Measurements from ENCODE around the gene GALNT4. TPM values are rescaled to one million over a fixed set of nuclear protein-coding genes. Genes with fewer than 3 reads are reported as not detected.

The GALNT4 gene
- total RNA-seq, 4 donors from 2014 or later, result 5.0 to 6.2 (median 5.4) TPM

- intact Hi-C loops (cut with DNase I), result loop anchor here (5.0 to 10.0 kb wide), 3 partner anchors 163 to 1310 kb away; partner anchors contain the start of gene ATP2B1
- DNase-seq (ENCODE audit: extremely low spot score), result peak; percentile 90
- H3K27ac ChIP-seq (replicated peaks in 1 of 4), result no peak overlapping the region
- H3K36me3 ChIP-seq, result peaks cover 0 to 3% (median 0%) of the 10 kb centered on the region in 4 donors
- no peaks in the 10 kb centered on the region for H3K9me3 ChIP-seq
- H3K27me3 ChIP-seq, result no peaks in the 10 kb centered on the region
- WGBS, result 41% methylated on average over 6 of the region's 6 CpGs
- peaks cover 12 to 22% (median 18%) of the 10 kb centered on the region in 4 donors for H3K4me1 ChIP-seq
- no peak overlapping the region for H3K4me3 ChIP-seq
- TF ChIP-seq CTCF (IDR thresholded peaks at IDR 0.05), result no peak
- no peak for TF ChIP-seq EP300 (IDR thresholded peaks at IDR 0.05)
- TF ChIP-seq POLR2A (IDR thresholded peaks at IDR 0.05; ENCODE audit: low read depth), result no peak
- no peak for TF ChIP-seq POLR2AphosphoS5 (IDR thresholded peaks at IDR 0.05)
Measured at GRCh38 chr12:89544681-89545184, 20.1 kb upstream of the GALNT4 start.

GRCh38 chr12:89544022-89544421, 19.4 kb upstream of the GALNT4 start:
- DNase-seq (ENCODE audit: extremely low spot score), result peak; percentile 70
- TF ChIP-seq EP300 (IDR thresholded peaks at IDR 0.05) (no peak), CTCF (IDR thresholded peaks at IDR 0.05) (no peak), POLR2AphosphoS5 (IDR thresholded peaks at IDR 0.05) (no peak), POLR2A (IDR thresholded peaks at IDR 0.05; ENCODE audit: low read depth) (no peak)
- Histone ChIP-seq H3K4me1 (peaks cover 12 to 22% (median 18%) of the 10 kb centered on the region in 4 donors), H3K27me3 (no peaks in the 10 kb centered on the region), H3K36me3 (peaks cover 0 to 3% (median 0%) of the 10 kb centered on the region in 4 donors), H3K27ac (replicated peaks in 1 of 4) (no peak overlapping the region), H3K4me3 (no peak overlapping the region), H3K9me3 (no peaks in the 10 kb centered on the region)
- intact Hi-C loops (cut with DNase I), result loop anchor here (5.0 to 10.0 kb wide), 3 partner anchors 163 to 1311 kb away; partner anchors contain the start of gene ATP2B1
- 100% methylated on average over 1 of the region's 1 CpG for WGBS

- intact Hi-C loops (cut with DNase I), result loop anchor here (5.0 to 10.0 kb wide), 3 partner anchors 164 to 1312 kb away; partner anchors contain the start of gene ATP2B1
- no peak overlapping the region for H3K4me3 ChIP-seq
- 22% methylated on average over 6 of the region's 6 CpGs for WGBS
- H3K27me3 ChIP-seq, result no peaks in the 10 kb centered on the region
- H3K36me3 ChIP-seq, result peaks cover 0 to 3% (median 0%) of the 10 kb centered on the region in 4 donors
- H3K4me1 ChIP-seq, result peaks cover 12 to 22% (median 18%) of the 10 kb centered on the region in 4 donors
- DNase-seq (ENCODE audit: extremely low spot score), result peak; percentile 91
- H3K9me3 ChIP-seq, result no peaks in the 10 kb centered on the region
- no peak overlapping the region for H3K27ac ChIP-seq (replicated peaks in 1 of 4)
- TF ChIP-seq POLR2A (IDR thresholded peaks at IDR 0.05; ENCODE audit: low read depth) (no peak), EP300 (IDR thresholded peaks at IDR 0.05) (no peak), CTCF (IDR thresholded peaks at IDR 0.05) (peak; percentile 77 to 90 (median 81))
Measured at GRCh38 chr12:89542912-89543592, 18.5 kb upstream of the GALNT4 start.

DNA sequence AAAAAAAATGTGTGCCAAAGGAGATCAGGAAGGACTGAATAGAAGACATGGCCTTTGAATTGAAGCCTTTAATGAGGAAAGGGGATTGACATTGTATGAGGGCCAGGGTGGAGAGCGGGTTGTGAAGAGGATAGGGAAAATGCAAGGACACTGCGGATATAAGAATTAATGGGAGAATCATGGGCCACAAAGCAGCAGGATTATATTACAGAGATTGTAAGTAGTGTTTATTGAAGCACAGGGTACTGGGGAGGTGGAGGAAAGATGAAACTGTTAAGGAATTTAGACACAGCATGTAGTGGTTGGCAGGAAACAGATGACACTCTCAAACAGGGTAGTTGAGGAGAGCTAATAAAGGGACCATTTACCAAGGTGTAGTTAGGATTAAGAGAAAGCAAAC, 17.6 kb upstream of the GALNT4 start:
- intact Hi-C loops (cut with DNase I), result loop anchor here (5.0 to 10.0 kb wide), 3 partner anchors 165 to 1313 kb away; partner anchors contain the start of gene ATP2B1
- DNase-seq (ENCODE audit: extremely low spot score), result peak; percentile 24

More for the DNA sequence above, 17.6 kb upstream of the GALNT4 start:
- no peak for TF ChIP-seq CTCF (IDR thresholded peaks at IDR 0.05)
- no peak for TF ChIP-seq EP300 (IDR thresholded peaks at IDR 0.05)
- no peak for TF ChIP-seq POLR2AphosphoS5 (IDR thresholded peaks at IDR 0.05)
- H3K4me3 ChIP-seq, result no peak overlapping the region
- no peak overlapping the region for H3K27ac ChIP-seq (replicated peaks in 1 of 4)
- H3K36me3 ChIP-seq, result peaks cover 0 to 3% (median 0%) of the 10 kb centered on the region in 4 donors
- H3K27me3 ChIP-seq, result no peaks in the 10 kb centered on the region
- 96% methylated on average over 2 of the region's 2 CpGs for WGBS
- H3K9me3 ChIP-seq, result no peaks in the 10 kb centered on the region
- H3K4me1 ChIP-seq, result peaks cover 12 to 22% (median 18%) of the 10 kb centered on the region in 4 donors

Data from esophagus muscularis mucosa (tissue), 4 donors.